Suprapubic skin (tissue), 4 donors: ENCODE data around the gene EGLN3.

ENCODE experiments used
- CTCF ChIP-seq, 2 donors: fragments of 200-600 bp in 1 of 2; fragments of 450-650 bp in 1 of 2; sonication (generic) in 1 of 2; IDR thresholded peaks; one replicate each; pipeline ENCODE4 v1.5.1; 2016 to 2019; ENCODE audit warnings: antibody characterized with exemption in 2 of 2, mild to moderate bottlenecking in 1 of 2, moderate library complexity in 1 of 2
- POLR2A ChIP-seq, 2 donors: fragments of 450-650 bp; IDR thresholded peaks; one replicate each; pipeline ENCODE4 v1.6.1; 2017; ENCODE audit warnings: antibody characterized with exemption in 2 of 2, mild to moderate bottlenecking in 2 of 2, moderate library complexity in 2 of 2
- POLR2AphosphoS5 ChIP-seq, 3 donors: sonication (generic); formaldehyde crosslinking; IDR thresholded peaks; one replicate each; pipeline ENCODE4 v1.6.1; 2017; ENCODE audit warnings: antibody characterized with exemption in 3 of 3

DNA sequence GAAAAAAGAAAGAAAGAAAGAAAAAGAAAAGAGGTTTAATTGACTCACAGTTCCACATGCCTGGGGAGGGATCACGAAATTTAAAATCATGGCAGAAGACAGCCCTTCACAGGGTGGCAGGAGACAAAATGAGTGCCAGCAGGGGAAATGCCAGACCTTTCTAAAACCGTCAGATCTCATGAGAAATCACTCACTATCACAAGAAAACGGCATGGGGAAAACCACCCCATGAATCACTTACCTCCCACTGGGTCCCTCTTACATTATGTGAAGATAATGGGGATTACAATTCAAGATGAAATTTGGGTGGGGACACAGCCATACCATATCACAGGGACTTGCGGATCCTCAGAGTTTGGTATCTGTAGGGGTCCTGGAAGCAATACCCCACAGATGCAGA, 16.3 kb upstream of the EGLN3 start:
- TF ChIP-seq POLR2A (IDR thresholded peaks at IDR 0.05), result no peak
- no peak for TF ChIP-seq CTCF (IDR thresholded peaks at IDR 0.05)
- TF ChIP-seq POLR2AphosphoS5 (IDR thresholded peaks at IDR 0.05), result no peak
